ENCODE measurements around the gene RTP4. TPM values are rescaled to one million over a fixed set of nuclear protein-coding genes. Genes with fewer than 3 reads are reported as not detected.

Gene RTP4
- total and polyA plus RNA-seq, 2 donors (not counting 3 experiments of a cell fraction or from before 2014, with no cell fraction given), result 0.12 to 0.22 TPM

Other genes starting within 250 kb of the RTP4 start
- 16.8 and 22.3 TPM in 2 replicates for gene RPL39L, start 228.9 kb upstream of the RTP4 start, total RNA-seq
- gene RPL39L, start 228.9 kb upstream of the RTP4 start, polyA plus RNA-seq, result 11.2 and 14.3 TPM in 2 replicates
- gene RTP1, start 170.9 kb upstream of the RTP4 start, total RNA-seq, result not detected in 2 replicates
- gene RTP1, start 170.9 kb upstream of the RTP4 start, polyA plus RNA-seq, result not detected in 2 replicates
- 0.31 TPM in 1 of 2 replicates, not detected in the other for gene MASP1, start 76.6 kb upstream of the RTP4 start, total RNA-seq
- gene MASP1, start 76.6 kb upstream of the RTP4 start, polyA plus RNA-seq, result 0.50 and 0.75 TPM in 2 replicates